Adrenal gland (tissue), 5 donors: Measurements from ENCODE around the gene PTGFRN.

Experiments
- POLR2A ChIP-seq, 2 donors: fragments of 450-650 bp; IDR thresholded peaks; one replicate each; pipeline ENCODE4 v1.6.1; 2017; ENCODE audit warnings: antibody characterized with exemption in 2 of 2, mild to moderate bottlenecking in 2 of 2, moderate library complexity in 1 of 2
- TF ChIP-seq, protein P1 (sequence below), 6 experiments: fragments of 450-650 bp in 4 of 6; fragments of 200-600 bp in 2 of 6; sonication (generic) in 1 of 6; IDR thresholded peaks; 1 replicate in 5 of 6; 2 replicates in 1 of 6; pipeline versions ENCODE4 v1.5.1 to v1.8.0; 2016 to 2021; ENCODE audit warnings: antibody characterized with exemption in 6 of 6, mild to moderate bottlenecking in 2 of 6, moderate library complexity in 1 of 6
- donor health status: DM: no; HTN: no; CAD: no.

DNA sequence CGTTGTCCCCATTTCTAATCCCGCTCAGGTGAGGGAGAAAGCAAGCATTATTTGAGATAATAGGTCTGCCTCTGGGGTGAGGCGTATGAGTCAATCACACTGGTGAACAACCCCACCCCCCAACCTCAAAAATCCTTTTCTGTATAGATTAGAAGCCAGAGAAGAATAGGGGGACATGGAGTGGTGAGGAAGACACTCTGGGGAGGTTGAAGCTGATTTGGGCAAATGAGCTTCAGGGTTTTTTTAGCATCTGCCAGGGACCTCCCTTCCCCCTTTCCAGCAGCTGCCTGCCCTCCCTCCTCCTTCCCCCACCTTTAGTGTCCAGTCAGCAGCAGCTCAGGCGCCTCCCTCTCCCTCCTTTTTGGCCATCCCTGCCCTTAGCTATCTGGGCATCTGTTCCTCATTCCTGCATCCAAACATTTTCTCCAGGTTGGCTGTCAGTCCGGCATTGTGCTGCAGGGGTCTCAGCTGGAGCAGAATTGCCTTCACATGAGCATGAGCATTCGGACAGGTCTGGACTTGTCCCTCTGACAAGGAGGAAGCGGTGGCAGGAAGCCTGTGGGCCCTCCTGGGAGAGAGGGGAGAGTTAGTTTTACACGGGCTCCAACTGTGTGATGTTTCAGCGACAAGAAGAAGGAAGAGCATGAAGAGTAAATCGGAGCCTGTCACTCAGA lies 30.8 kb upstream of the PTGFRN start:
- TF ChIP-seq, protein P1, sequence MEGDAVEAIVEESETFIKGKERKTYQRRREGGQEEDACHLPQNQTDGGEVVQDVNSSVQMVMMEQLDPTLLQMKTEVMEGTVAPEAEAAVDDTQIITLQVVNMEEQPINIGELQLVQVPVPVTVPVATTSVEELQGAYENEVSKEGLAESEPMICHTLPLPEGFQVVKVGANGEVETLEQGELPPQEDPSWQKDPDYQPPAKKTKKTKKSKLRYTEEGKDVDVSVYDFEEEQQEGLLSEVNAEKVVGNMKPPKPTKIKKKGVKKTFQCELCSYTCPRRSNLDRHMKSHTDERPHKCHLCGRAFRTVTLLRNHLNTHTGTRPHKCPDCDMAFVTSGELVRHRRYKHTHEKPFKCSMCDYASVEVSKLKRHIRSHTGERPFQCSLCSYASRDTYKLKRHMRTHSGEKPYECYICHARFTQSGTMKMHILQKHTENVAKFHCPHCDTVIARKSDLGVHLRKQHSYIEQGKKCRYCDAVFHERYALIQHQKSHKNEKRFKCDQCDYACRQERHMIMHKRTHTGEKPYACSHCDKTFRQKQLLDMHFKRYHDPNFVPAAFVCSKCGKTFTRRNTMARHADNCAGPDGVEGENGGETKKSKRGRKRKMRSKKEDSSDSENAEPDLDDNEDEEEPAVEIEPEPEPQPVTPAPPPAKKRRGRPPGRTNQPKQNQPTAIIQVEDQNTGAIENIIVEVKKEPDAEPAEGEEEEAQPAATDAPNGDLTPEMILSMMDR (IDR thresholded peaks at IDR 0.05): no peak
- no peak for TF ChIP-seq POLR2A (IDR thresholded peaks at IDR 0.05)
